Liver (tissue), 9 donors: ENCODE results near the gene NHS. TPM values are rescaled to one million over a fixed set of nuclear protein-coding genes. Genes with fewer than 3 reads are reported as not detected.

ENCODE experiments used
- DNase-seq: peaks from one replicate; pipeline ENCODE4 v3.0.0-alpha.2; 2017; ENCODE audit warnings: low spot score
- H3K27ac ChIP-seq, 2 donors: one replicate each; pipeline ENCODE4 v1.7.0; 2013; ENCODE audit warnings: inconsistent platforms in 2 of 2, low read length in 2 of 2, control low read depth in 1 of 2, low read depth in 1 of 2, mild to moderate bottlenecking in 1 of 2
- H3K27me3 ChIP-seq, 4 donors: one replicate each; pipeline versions ENCODE4 v1.6.1 to v1.7.0; 2013; ENCODE audit warnings: low read length in 3 of 4, inconsistent platforms in 1 of 4, mild to moderate bottlenecking in 1 of 4, moderate library complexity in 1 of 4; ENCODE audit not compliant: control insufficient read depth in 4 of 4, insufficient read depth in 4 of 4
- H3K36me3 ChIP-seq, 4 donors: one replicate each; pipeline versions ENCODE4 v1.6.1 to v1.7.0; 2013; ENCODE audit warnings: low read length in 3 of 4, mild to moderate bottlenecking in 3 of 4, low read depth in 1 of 4, moderate library complexity in 1 of 4; ENCODE audit not compliant: control insufficient read depth in 4 of 4, insufficient read depth in 3 of 4
- H3K4me1 ChIP-seq, 4 donors: one replicate each; pipeline versions ENCODE4 v1.6.1 to v1.7.0; 2013; ENCODE audit warnings: low read length in 3 of 4, mild to moderate bottlenecking in 3 of 4, moderate library complexity in 1 of 4; ENCODE audit not compliant: control insufficient read depth in 4 of 4, insufficient read depth in 4 of 4
- H3K4me3 ChIP-seq, 3 donors: one replicate each; pipeline versions ENCODE4 v1.6.1 to v1.7.0; 2013; ENCODE audit warnings: low read length in 3 of 3, control low read depth in 1 of 3, low read depth in 1 of 3, mild to moderate bottlenecking in 1 of 3
- H3K9ac ChIP-seq, 2 donors: one replicate each; pipeline ENCODE4 v1.7.0; 2013; ENCODE audit warnings: low read length in 2 of 2, mild to moderate bottlenecking in 2 of 2, moderate library complexity in 2 of 2, control low read depth in 1 of 2, low read depth in 1 of 2
- H3K9me3 ChIP-seq, 4 donors: one replicate each; pipeline versions ENCODE4 v1.6.1 to v1.7.0; 2013; ENCODE audit warnings: low read length in 3 of 4; ENCODE audit not compliant: control insufficient read depth in 4 of 4
- EGR1 ChIP-seq, 2 donors: IDR thresholded peaks; 2 replicates each; pipeline ENCODE4 v1.6.1; 2016 to 2018; ENCODE audit warnings: antibody characterized with exemption in 2 of 2, low read depth in 2 of 2
- FOXA2 ChIP-seq: IDR thresholded peaks from 2 replicates; pipeline ENCODE4 v1.6.1; 2016; ENCODE audit warnings: antibody characterized with exemption
- GABPA ChIP-seq, 2 donors: IDR thresholded peaks in 1 of 2; conservative IDR thresholded peaks in 1 of 2; 2 replicates each; pipeline ENCODE4 v1.6.1; 2016; ENCODE audit warnings: antibody characterized with exemption in 2 of 2, mild to moderate bottlenecking in 1 of 2, moderate library complexity in 1 of 2
- HNF4A ChIP-seq, 2 donors: conservative IDR thresholded peaks; 2 replicates each; pipeline ENCODE4 v1.6.1; 2016; ENCODE audit warnings: antibody characterized with exemption in 2 of 2, mild to moderate bottlenecking in 2 of 2
- HNF4G ChIP-seq: IDR thresholded peaks from 2 replicates; pipeline ENCODE4 v1.6.1; 2016; ENCODE audit warnings: antibody characterized with exemption
- JUND ChIP-seq, 2 donors: IDR thresholded peaks; 2 replicates each; pipeline ENCODE4 v1.6.1; 2016; ENCODE audit warnings: antibody characterized with exemption in 2 of 2
- NR2F2 ChIP-seq: IDR thresholded peaks from 2 replicates; pipeline ENCODE4 v1.6.1; 2016; ENCODE audit warnings: antibody characterized with exemption
- RAD21 ChIP-seq, 2 donors: IDR thresholded peaks; 2 replicates each; pipeline ENCODE4 v1.6.1; 2016; ENCODE audit warnings: antibody characterized with exemption in 2 of 2, mild to moderate bottlenecking in 2 of 2
- RXRA ChIP-seq, 2 donors: IDR thresholded peaks; 2 replicates each; pipeline ENCODE4 v1.6.1; 2017 to 2018; ENCODE audit warnings: antibody characterized with exemption in 2 of 2, mild to moderate bottlenecking in 1 of 2
- SP1 ChIP-seq: IDR thresholded peaks from 2 replicates; pipeline ENCODE4 v1.6.1; 2018; ENCODE audit warnings: antibody characterized with exemption, mild to moderate bottlenecking
- TAF1 ChIP-seq: conservative IDR thresholded peaks from 2 replicates; pipeline ENCODE4 v1.6.1; 2016; ENCODE audit warnings: antibody characterized with exemption, mild to moderate bottlenecking
- YY1 ChIP-seq: IDR thresholded peaks from 2 replicates; pipeline ENCODE4 v1.6.1; 2016; ENCODE audit warnings: antibody characterized with exemption, mild to moderate bottlenecking
- whole genome bisulfite sequencing: extraction: QIAGEN DNeasy Blood & Tissue Kit; methylation state at CpG from one replicate; pipeline ENCODE4 v1.1.7; 2013; 5-methylcytosine and 5-hydroxymethylcytosine counted together
- polyA plus RNA-seq, 2 donors: library from polyadenylated mRNA; stranded (reverse) in 1 of 2; unstranded in 1 of 2; fragments of 200-250 nt in 1 of 2; fragments of >200 nt in 1 of 2; fragmentation: Nextera tagmentation in 1 of 2; extraction: Ambion mirVana in 1 of 2; gene quantifications; one replicate each; pipeline versions ENCODE4 v1.2.1 to v1.2.3, GENCODE V29; 2013 to 2015
- total RNA-seq, 2 donors: library from RNA; depleted of rRNA; stranded (reverse); fragments of >200 nt; gene quantifications; one replicate each; pipeline ENCODE4 v1.2.3, GENCODE V29; 2014
- TF ChIP-seq, protein P1 (sequence below): fragments of 150-350 bp; IDR thresholded peaks from 2 replicates; pipeline ENCODE4 v1.5.1; 2017; ENCODE audit warnings: improper control_type of control experiment, low read depth, low read length; ENCODE audit not compliant: missing input control
- TF ChIP-seq, protein P2 (sequence below): IDR thresholded peaks from 2 replicates; pipeline ENCODE4 v1.6.1; 2016; ENCODE audit warnings: antibody characterized with exemption, mild to moderate bottlenecking
- TF ChIP-seq, protein P3 (sequence below): IDR thresholded peaks from 2 replicates; pipeline ENCODE4 v1.6.1; 2016; ENCODE audit warnings: antibody characterized with exemption
- TF ChIP-seq, protein P4 (sequence below): IDR thresholded peaks from 2 replicates; pipeline ENCODE4 v1.6.1; 2016; ENCODE audit warnings: antibody characterized with exemption
- TF ChIP-seq, protein P5 (sequence below): IDR thresholded peaks from 2 replicates; pipeline ENCODE4 v1.6.1; 2016; ENCODE audit warnings: antibody characterized with exemption
- donor health status: healthy.
- donor health status: healthy.
- donor health status: healthy.
- donor health status: healthy.
- donor health status: healthy.

NHS gene
- total and polyA plus RNA-seq, 4 donors = 0.03 to 0.17 (median 0.10) TPM

DNA sequence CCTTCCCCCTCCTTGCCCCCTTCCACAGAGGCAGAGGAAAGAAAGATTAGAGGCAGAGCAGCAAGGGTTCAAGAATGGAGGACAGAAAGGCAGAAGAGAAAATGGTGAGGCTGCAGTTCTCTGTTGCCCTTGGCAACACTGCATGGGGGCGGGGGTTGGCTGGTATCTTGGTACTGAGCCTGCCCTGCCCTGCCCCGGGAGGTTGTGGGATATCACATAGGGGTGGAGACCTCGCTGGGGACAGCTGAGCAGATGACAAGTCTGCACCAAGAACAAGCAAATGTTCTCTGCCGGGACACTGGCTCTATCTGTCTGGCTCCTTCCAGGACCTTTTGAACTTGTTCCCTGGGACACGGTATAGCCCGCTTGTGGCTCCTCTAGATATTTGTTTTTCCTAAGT, 39.8 kb downstream of the NHS start:
- Histone ChIP-seq H3K9me3 (no peaks in the 10 kb centered on the region), H3K36me3 (no peaks in the 10 kb centered on the region), H3K4me1 (no peaks in the 10 kb centered on the region), H3K4me3 (no peak overlapping the region), H3K9ac (no peak overlapping the region), H3K27ac (no peak overlapping the region), H3K27me3 (no peaks in the 10 kb centered on the region)
- no peak for DNase-seq
- TF ChIP-seq, protein P1, sequence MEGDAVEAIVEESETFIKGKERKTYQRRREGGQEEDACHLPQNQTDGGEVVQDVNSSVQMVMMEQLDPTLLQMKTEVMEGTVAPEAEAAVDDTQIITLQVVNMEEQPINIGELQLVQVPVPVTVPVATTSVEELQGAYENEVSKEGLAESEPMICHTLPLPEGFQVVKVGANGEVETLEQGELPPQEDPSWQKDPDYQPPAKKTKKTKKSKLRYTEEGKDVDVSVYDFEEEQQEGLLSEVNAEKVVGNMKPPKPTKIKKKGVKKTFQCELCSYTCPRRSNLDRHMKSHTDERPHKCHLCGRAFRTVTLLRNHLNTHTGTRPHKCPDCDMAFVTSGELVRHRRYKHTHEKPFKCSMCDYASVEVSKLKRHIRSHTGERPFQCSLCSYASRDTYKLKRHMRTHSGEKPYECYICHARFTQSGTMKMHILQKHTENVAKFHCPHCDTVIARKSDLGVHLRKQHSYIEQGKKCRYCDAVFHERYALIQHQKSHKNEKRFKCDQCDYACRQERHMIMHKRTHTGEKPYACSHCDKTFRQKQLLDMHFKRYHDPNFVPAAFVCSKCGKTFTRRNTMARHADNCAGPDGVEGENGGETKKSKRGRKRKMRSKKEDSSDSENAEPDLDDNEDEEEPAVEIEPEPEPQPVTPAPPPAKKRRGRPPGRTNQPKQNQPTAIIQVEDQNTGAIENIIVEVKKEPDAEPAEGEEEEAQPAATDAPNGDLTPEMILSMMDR = no peak
- TF ChIP-seq NR2F2 = no peak
- TF ChIP-seq GABPA (IDR thresholded peaks at IDR 0.05 in 1 of 2, conservative IDR thresholded peaks at IDR 0.05 in 1 of 2) = no peak
- no peak for TF ChIP-seq YY1
- TF ChIP-seq, protein P2, sequence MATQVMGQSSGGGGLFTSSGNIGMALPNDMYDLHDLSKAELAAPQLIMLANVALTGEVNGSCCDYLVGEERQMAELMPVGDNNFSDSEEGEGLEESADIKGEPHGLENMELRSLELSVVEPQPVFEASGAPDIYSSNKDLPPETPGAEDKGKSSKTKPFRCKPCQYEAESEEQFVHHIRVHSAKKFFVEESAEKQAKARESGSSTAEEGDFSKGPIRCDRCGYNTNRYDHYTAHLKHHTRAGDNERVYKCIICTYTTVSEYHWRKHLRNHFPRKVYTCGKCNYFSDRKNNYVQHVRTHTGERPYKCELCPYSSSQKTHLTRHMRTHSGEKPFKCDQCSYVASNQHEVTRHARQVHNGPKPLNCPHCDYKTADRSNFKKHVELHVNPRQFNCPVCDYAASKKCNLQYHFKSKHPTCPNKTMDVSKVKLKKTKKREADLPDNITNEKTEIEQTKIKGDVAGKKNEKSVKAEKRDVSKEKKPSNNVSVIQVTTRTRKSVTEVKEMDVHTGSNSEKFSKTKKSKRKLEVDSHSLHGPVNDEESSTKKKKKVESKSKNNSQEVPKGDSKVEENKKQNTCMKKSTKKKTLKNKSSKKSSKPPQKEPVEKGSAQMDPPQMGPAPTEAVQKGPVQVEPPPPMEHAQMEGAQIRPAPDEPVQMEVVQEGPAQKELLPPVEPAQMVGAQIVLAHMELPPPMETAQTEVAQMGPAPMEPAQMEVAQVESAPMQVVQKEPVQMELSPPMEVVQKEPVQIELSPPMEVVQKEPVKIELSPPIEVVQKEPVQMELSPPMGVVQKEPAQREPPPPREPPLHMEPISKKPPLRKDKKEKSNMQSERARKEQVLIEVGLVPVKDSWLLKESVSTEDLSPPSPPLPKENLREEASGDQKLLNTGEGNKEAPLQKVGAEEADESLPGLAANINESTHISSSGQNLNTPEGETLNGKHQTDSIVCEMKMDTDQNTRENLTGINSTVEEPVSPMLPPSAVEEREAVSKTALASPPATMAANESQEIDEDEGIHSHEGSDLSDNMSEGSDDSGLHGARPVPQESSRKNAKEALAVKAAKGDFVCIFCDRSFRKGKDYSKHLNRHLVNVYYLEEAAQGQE = no peak
- no peak for TF ChIP-seq RAD21 (IDR thresholded peaks at IDR 0.05)
- no peak for TF ChIP-seq TAF1
- TF ChIP-seq, protein P3, sequence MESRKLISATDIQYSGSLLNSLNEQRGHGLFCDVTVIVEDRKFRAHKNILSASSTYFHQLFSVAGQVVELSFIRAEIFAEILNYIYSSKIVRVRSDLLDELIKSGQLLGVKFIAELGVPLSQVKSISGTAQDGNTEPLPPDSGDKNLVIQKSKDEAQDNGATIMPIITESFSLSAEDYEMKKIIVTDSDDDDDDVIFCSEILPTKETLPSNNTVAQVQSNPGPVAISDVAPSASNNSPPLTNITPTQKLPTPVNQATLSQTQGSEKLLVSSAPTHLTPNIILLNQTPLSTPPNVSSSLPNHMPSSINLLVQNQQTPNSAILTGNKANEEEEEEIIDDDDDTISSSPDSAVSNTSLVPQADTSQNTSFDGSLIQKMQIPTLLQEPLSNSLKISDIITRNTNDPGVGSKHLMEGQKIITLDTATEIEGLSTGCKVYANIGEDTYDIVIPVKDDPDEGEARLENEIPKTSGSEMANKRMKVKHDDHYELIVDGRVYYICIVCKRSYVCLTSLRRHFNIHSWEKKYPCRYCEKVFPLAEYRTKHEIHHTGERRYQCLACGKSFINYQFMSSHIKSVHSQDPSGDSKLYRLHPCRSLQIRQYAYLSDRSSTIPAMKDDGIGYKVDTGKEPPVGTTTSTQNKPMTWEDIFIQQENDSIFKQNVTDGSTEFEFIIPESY = no peak
- TF ChIP-seq EGR1 (IDR thresholded peaks at IDR 0.05; ENCODE audit: low read depth in 2 of 2) = no peak
- no peak for TF ChIP-seq SP1
- TF ChIP-seq, protein P4, sequence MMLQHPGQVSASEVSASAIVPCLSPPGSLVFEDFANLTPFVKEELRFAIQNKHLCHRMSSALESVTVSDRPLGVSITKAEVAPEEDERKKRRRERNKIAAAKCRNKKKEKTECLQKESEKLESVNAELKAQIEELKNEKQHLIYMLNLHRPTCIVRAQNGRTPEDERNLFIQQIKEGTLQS = no peak
- TF ChIP-seq, protein P5, sequence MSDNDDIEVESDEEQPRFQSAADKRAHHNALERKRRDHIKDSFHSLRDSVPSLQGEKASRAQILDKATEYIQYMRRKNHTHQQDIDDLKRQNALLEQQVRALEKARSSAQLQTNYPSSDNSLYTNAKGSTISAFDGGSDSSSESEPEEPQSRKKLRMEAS = no peak
- TF ChIP-seq RXRA (IDR thresholded peaks at IDR 0.05) = no peak
- TF ChIP-seq HNF4A (conservative IDR thresholded peaks at IDR 0.05) = no peak
- TF ChIP-seq FOXA2 = no peak
- TF ChIP-seq JUND (IDR thresholded peaks at IDR 0.05) = no peak
- 3% methylated on average over 6 of the region's 6 CpGs for WGBS

DNA sequence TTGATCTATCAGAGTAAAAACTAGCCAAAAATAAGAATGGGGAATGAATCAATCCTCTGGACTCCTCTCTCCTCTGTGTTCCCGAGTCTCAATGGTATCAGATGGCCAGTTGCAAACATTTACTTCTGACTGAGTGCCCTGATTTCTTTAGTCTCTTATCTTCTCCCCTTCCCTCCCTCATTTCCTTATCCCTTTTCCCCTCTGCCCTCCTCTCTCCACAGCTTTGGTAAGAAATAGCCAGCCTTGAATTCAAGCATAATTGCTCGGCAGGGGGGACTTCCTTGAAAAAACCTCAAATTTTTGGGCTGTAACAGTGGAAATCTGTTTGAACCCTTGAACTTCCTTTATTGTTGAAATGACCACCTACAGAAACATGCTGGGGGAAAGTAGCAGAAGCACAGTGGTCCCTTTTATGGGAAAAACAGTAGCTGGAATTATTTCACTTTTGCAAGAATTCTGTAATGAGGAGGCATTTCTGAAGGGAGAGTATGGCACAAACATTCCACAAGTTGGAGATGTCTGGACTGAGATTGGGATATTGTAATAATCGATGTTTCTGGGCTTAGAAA, 40.3 kb downstream of the NHS start:
- Histone ChIP-seq H3K9me3 (no peaks in the 10 kb centered on the region), H3K4me1 (no peaks in the 10 kb centered on the region), H3K9ac (no peak overlapping the region), H3K36me3 (no peaks in the 10 kb centered on the region), H3K27ac (no peak overlapping the region), H3K4me3 (no peak overlapping the region), H3K27me3 (no peaks in the 10 kb centered on the region)
- WGBS = 34% methylated on average over 3 of the region's 3 CpGs
- DNase-seq = no peak
- TF ChIP-seq HNF4G (no peak), SP1 (no peak), NR2F2 (no peak), FOXA2 (no peak), TAF1 (no peak), RAD21 (IDR thresholded peaks at IDR 0.05) (no peak)
- TF ChIP-seq, protein P3 = no peak
- TF ChIP-seq, protein P2 = no peak
